ENCODE results near the gene UTP3.
"Not testable (repeated sequence)": the region's sequence is repeated elsewhere in the genome, so short reads cannot be mapped to it uniquely, and the experiment has no call there.

Gene UTP3

DNA sequence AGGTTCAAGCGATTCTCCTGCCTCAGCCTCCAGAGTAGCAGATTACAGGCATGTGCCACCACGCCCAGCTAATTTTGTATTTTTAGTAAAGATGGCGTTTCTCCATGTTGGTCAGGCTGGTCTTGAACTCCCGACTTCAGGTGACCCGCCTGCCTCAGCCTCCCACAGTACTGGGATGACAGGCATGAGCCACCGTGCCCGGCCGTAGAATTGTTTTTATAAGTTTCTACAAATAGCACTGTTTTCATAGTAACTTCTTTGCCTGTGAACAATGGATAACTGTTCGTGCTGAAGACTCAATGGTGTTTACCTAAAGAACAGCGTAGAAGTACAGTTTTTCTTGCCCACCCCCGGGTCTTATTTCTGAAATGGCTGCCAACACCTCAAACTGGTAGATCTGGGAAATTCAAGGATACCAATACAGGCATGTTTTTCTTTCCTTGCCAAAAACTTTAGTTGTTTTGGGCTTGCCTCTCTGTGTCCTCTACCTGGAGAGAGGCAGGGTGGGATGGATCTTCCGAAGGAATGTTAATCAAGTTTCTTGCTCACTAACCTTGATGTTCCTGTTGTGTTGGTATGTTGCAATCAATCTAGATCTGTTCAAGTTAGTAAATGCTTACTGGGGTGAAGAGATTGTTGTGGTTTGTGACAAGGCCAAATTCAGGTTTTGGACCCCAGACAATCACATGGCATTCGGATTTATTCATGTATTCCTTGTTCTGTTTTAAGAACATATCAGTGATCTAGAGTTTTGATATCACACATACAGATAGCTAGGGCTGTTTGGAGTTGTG lies 30.7 kb downstream of the UTP3 start:
- no peak for DNase-seq

GRCh38 chr4:70721747-70722146 lies 33.4 kb downstream of the UTP3 start, which contains the start of gene RUFY3:
RUFY3 (plus strand) TSS chr4:70721964; CDS start chr4:70722574, 610 bp downstream.
- no peak for DNase-seq

GRCh38 chr4:70722199-70722791 lies 34.0 kb downstream of the UTP3 start:
- DNase-seq = peak; percentile 49

DNA sequence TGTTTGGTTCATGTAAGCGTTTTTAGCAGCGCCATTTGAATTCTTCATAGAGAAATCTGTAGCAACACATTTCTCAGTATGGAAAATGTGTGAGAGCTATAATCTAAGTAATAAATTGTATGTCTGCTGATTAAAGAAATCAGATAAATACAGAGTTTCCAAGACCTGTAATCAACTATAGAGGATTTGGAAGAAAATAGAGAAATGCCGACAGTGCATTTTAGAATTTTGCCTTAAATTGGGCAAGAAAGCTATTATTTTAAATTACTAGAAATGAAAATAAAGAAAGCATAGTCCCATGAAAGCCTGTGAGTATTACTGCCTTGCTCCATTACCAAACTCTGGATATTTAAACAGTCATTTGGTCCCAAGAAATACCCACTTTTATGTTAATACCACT lies 36.1 kb downstream of the UTP3 start:
- DNase-seq = no peak

GRCh38 chr4:70725633-70726032 lies 37.3 kb downstream of the UTP3 start:
- no peak for DNase-seq

- not testable (repeated sequence) for DNase-seq
Observed at GRCh38 chr4:70726515-70726914, 38.2 kb downstream of the UTP3 start.

DNA sequence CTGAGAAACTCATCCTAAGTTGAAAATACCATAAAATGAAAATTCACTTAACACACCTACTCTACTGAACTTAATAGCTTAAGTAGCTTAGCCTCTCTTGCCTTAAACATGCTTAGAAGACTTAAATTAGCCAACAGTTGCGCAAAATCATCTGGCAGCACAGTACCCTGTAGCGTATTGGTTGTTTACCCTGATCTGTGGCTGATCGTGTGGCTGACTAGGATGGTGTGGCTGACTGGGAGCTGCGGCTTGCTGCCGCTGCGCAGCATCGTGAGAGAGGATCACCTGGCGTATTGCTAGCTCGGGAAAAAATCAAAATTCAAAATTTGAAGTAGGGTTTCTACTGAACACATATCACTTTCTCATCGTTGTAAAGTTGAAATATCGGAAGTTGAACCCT lies 39.8 kb downstream of the UTP3 start:
- DNase-seq = no peak

GRCh38 chr4:70732878-70733277 lies 44.5 kb downstream of the UTP3 start:
- DNase-seq = not testable (repeated sequence)

GRCh38 chr4:70734168-70734954 lies 46.0 kb downstream of the UTP3 start:
- DNase-seq = peak; percentile 70

- DNase-seq = peak; percentile 20
Observed at GRCh38 chr4:70734971-70735370, 46.6 kb downstream of the UTP3 start.

DNA sequence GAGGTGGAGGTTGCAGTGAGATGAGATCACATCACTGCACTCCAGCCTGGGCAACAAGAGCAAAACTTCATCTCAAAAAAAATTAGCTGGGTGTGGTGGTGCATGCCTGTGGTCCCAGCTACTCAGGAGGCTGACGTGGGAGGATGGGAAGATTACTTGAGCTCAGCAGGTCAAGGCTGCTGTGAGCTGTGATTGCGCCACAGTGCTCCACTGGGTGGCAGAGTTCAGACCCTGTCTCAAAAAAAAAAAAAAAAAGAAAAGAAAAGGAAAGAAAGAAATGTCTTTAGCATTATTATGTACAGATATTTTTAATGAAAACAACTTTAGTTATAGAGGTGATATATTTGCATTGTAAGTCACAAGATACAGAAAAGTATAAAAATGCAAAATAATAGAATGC lies 47.6 kb downstream of the UTP3 start:
- DNase-seq = peak; percentile 44

- peak; percentile 24 for DNase-seq
Observed at GRCh38 chr4:70737006-70737405, 48.7 kb downstream of the UTP3 start.

DNA sequence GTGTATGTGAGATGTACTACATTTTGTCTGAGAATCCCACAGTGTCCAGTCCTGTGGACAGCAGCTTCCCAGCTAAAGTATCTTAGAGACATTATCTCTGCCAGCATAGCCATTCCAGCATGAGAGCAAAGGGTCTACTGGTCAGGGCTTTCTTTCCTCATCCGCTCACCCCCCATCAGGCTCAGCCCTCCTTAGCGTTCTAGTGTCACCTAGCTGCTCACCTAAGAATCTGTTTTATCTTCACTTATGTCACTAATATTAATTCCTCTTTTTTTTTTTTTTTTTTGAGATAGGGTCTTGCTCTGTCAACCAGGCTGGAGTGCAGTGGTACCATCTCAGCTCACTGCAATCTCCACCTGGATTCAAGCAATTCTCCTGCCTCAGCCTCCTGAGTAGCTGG lies 49.1 kb downstream of the UTP3 start:
- DNase-seq = no peak

DNA sequence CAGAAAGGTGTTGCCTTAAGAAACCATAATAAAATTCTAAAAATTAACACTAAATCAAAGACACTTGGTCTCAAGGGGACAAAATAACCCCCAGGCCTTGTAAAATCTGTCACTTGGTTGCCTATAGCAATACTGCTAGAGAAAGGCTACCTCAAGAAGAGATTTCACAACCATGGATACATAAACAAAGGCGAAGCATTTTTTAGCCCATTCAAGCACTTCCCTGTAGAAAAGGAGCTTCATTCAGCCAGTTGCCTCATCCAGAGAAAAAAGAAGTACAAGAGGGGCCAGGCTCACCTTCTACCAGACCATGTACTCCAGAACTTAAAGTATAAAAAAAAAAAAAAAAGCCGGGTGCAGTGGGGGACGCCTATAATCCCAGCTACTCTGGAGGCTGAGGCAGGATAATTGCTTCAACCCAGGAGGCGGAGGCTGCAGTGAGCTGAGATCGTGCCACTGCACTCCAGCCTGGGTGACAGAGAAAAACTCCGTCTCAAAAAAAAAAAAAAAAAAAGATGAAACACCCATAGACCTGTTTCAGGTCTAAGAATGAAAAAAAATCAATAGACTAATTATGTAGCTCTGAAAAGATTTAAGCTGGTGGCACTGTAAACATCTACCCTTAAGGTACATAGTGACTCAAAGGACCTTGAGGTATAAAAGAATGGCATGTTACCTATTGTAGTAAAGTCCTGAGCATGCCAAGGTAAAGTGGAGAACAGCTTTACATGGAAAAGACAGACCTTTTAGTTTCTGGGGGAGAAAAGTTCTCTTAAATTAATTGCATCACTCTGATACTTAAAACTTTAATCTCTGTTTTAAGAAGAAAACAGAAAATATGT lies 51.4 kb downstream of the UTP3 start:
- DNase-seq = no peak
